ENCODE results near the gene CCDC126.
"Not testable (repeated sequence)": the region's sequence is repeated elsewhere in the genome, so short reads cannot be mapped to it uniquely, and the experiment has no call there.

DNA sequence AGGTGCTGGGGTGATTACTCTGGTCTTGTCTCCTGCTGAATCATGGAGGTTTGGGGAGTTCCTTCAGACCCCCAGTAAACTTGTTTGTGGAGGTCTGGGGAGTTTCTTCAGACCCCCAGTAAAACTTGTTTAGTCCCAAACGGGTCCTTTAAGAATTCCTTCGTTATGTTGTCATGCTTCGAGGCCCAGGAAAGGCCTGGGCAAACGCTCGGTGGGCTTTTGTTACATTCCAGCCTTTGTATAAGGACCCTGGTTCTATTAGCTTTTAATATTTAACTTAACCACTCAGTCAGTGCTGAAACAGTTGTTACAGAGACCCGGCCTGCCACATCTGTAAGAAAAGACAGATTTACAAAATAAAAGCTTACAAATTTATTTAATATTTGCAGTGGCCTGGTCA is 86.9 kb downstream of the CCDC126 start:
- TF ChIP-seq, protein P1, sequence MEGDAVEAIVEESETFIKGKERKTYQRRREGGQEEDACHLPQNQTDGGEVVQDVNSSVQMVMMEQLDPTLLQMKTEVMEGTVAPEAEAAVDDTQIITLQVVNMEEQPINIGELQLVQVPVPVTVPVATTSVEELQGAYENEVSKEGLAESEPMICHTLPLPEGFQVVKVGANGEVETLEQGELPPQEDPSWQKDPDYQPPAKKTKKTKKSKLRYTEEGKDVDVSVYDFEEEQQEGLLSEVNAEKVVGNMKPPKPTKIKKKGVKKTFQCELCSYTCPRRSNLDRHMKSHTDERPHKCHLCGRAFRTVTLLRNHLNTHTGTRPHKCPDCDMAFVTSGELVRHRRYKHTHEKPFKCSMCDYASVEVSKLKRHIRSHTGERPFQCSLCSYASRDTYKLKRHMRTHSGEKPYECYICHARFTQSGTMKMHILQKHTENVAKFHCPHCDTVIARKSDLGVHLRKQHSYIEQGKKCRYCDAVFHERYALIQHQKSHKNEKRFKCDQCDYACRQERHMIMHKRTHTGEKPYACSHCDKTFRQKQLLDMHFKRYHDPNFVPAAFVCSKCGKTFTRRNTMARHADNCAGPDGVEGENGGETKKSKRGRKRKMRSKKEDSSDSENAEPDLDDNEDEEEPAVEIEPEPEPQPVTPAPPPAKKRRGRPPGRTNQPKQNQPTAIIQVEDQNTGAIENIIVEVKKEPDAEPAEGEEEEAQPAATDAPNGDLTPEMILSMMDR (conservative IDR thresholded peaks at IDR 0.05), result not testable (repeated sequence)
- not testable (repeated sequence) for TF ChIP-seq ZFX (IDR thresholded peaks at IDR 0.05)
